ENCODE results near the gene OR8B2. TPM values are rescaled to one million over a fixed set of nuclear protein-coding genes. Genes with fewer than 3 reads are reported as not detected.
"Not testable (repeated sequence)": the region's sequence is repeated elsewhere in the genome, so short reads cannot be mapped to it uniquely, and the experiment has no call there.

Gene OR8B2
- polyA plus RNA-seq, 2 of the 4 experiments (the other 2 are of a cell fraction), result not detected

DNA sequence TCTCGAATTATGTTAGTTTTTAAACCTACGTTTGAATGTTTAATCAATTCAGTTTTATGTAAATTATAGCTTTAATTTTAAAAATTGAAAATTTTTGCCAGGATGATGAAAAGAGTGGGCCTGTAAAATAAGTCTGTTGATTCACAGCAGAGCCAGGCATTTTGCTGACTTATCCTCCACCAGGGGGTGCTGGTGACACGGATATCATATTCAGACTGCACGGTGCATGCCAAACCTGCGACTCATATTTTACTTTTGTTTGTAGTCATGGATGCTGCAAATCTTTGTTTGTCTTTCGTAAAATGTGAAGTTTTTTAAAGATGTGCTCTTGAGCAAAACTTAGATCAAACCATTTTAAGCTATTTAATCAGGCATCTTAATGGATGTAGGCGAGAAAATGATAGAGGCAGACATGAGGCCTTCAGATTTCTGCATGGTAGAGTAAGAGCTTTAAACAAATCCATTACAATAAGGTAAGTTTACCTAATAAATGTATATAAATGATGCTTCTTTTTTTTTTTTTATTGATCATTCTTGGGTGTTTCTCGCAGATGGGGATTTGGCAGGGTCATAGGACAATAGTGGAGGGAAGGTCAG lies 18.1 kb upstream of the OR8B2 start:
- no peak overlapping the region for H3K4me2 ChIP-seq
- FAIRE-seq, result no peak
- CTCF ChIA-PET, result interaction anchor here (0.7 to 1.9 kb wide), 15 partner anchors 9 to 464 kb away, joined by 3 to 19 read pairs (median 4); partner anchors contain the start of gene TBRG1
- ATAC-seq, result peak; percentile 85 to 95
- TF ChIP-seq, protein P1, sequence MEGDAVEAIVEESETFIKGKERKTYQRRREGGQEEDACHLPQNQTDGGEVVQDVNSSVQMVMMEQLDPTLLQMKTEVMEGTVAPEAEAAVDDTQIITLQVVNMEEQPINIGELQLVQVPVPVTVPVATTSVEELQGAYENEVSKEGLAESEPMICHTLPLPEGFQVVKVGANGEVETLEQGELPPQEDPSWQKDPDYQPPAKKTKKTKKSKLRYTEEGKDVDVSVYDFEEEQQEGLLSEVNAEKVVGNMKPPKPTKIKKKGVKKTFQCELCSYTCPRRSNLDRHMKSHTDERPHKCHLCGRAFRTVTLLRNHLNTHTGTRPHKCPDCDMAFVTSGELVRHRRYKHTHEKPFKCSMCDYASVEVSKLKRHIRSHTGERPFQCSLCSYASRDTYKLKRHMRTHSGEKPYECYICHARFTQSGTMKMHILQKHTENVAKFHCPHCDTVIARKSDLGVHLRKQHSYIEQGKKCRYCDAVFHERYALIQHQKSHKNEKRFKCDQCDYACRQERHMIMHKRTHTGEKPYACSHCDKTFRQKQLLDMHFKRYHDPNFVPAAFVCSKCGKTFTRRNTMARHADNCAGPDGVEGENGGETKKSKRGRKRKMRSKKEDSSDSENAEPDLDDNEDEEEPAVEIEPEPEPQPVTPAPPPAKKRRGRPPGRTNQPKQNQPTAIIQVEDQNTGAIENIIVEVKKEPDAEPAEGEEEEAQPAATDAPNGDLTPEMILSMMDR (IDR thresholded peaks at IDR 0.05), result peak; percentile 63
- TF ChIP-seq RAD21 (conservative IDR thresholded peaks at IDR 0.05 in 1 of 2, IDR thresholded peaks at IDR 0.05 in 1 of 2) (peak; percentile 48 to 62; a peak in 4 of 5 replicates), SMC3 (IDR thresholded peaks at IDR 0.05) (peak; percentile 31; the same call in 2 of the 3 replicates), TP53 (CRISPR knock-in tag; IDR thresholded peaks at IDR 0.05) (no peak), FOSL2 (IDR thresholded peaks at IDR 0.05) (no peak), FOSL2 (CRISPR knock-in tag; IDR thresholded peaks at IDR 0.05) (peak; percentile 61), ZSCAN20 (CRISPR knock-in tag; IDR thresholded peaks at IDR 0.05) (no peak), CHD2 (IDR thresholded peaks at IDR 0.05; ENCODE audit: low read length, partially characterized antibody) (no peak)
- no peaks in the 10 kb centered on the region for H3K4me1 ChIP-seq
- no peak overlapping the region for H3K27ac ChIP-seq
- H3K9me3 ChIP-seq, result no peaks in the 10 kb centered on the region
- whole genome bisulfite sequencing (ENCODE audit: missing lambda C conversion rate), result 19% methylated on average over 8 of the region's 8 CpGs
- POLR2A ChIA-PET, result no interaction called here
- DNase-seq (ENCODE audit: low read depth in 1 of 2, low spot score in 1 of 2), result peak; percentile 18 to 70
- H3K4me3 ChIP-seq, result no peak overlapping the region

DNA sequence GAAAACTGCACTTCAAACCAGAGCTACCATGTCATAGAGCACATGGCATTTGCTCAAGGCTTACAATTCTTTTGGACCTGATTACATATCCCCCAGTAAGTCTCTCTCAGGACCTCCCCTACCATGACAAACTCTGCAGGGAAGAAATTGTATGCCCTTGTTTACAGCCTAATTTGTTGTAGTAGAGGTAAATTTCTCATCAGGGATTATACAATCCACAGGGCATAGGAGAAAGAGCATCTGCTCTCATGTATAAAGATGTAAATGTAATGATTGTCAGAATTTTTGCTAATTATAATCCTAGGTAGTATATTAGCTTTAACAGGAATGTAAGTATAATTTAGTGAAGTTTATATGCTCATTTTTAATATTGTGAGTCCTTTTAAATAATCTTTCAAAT lies 14.6 kb upstream of the OR8B2 start, which contains the start of gene OR8B3:
Gene OR8B3 (minus strand): TSS at position 101 of the 400 bp plus-strand sequence. CDS start 1,673 bp downstream, outside the sequence.
- TF ChIP-seq, protein P2, sequence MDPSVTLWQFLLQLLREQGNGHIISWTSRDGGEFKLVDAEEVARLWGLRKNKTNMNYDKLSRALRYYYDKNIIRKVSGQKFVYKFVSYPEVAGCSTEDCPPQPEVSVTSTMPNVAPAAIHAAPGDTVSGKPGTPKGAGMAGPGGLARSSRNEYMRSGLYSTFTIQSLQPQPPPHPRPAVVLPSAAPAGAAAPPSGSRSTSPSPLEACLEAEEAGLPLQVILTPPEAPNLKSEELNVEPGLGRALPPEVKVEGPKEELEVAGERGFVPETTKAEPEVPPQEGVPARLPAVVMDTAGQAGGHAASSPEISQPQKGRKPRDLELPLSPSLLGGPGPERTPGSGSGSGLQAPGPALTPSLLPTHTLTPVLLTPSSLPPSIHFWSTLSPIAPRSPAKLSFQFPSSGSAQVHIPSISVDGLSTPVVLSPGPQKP (IDR thresholded peaks at IDR 0.05; ENCODE audit: low read depth, low read length), result no peak
- TF ChIP-seq RFX5 (IDR thresholded peaks at IDR 0.05) (no peak), FOSL2 (IDR thresholded peaks at IDR 0.05) (no peak), FOSL2 (CRISPR knock-in tag; IDR thresholded peaks at IDR 0.05) (no peak), ZSCAN20 (CRISPR knock-in tag; IDR thresholded peaks at IDR 0.05) (no peak), NR3C1 (IDR thresholded peaks at IDR 0.05) (no peak), HOXB13 (CRISPR knock-in tag; IDR thresholded peaks at IDR 0.05; ENCODE audit: low read depth) (no peak), EHMT2 (IDR thresholded peaks at IDR 0.05; ENCODE audit: low read depth) (no peak), CEBPB (IDR thresholded peaks at IDR 0.05) (no peak), HOXB5 (CRISPR knock-in tag; IDR thresholded peaks at IDR 0.05) (no peak)
- TF ChIP-seq, protein P3, sequence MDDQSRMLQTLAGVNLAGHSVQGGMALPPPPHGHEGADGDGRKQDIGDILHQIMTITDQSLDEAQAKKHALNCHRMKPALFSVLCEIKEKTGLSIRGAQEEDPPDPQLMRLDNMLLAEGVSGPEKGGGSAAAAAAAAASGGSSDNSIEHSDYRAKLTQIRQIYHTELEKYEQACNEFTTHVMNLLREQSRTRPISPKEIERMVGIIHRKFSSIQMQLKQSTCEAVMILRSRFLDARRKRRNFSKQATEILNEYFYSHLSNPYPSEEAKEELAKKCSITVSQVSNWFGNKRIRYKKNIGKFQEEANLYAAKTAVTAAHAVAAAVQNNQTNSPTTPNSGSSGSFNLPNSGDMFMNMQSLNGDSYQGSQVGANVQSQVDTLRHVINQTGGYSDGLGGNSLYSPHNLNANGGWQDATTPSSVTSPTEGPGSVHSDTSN (IDR thresholded peaks at IDR 0.05), result no peak
- TF ChIP-seq, protein P4, sequence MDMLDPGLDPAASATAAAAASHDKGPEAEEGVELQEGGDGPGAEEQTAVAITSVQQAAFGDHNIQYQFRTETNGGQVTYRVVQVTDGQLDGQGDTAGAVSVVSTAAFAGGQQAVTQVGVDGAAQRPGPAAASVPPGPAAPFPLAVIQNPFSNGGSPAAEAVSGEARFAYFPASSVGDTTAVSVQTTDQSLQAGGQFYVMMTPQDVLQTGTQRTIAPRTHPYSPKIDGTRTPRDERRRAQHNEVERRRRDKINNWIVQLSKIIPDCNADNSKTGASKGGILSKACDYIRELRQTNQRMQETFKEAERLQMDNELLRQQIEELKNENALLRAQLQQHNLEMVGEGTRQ (IDR thresholded peaks at IDR 0.05), result no peak
- FAIRE-seq (no peak), DNase-seq (ENCODE audit: low read depth in 1 of 2, low spot score in 1 of 2) (no peak), ATAC-seq (no peak)
- Histone ChIP-seq H3K27ac (no peak within 1 kb of the TSS), H3K9me3 (no peaks in the 10 kb centered on the region), H3K4me2 (no peak within 1 kb of the TSS), H3K4me1 (no peaks in the 10 kb centered on the region), H3K4me3 (no peak within 1 kb of the TSS)
- ChIA-PET CTCF (no interaction called here), POLR2A (no interaction called here)

DNA sequence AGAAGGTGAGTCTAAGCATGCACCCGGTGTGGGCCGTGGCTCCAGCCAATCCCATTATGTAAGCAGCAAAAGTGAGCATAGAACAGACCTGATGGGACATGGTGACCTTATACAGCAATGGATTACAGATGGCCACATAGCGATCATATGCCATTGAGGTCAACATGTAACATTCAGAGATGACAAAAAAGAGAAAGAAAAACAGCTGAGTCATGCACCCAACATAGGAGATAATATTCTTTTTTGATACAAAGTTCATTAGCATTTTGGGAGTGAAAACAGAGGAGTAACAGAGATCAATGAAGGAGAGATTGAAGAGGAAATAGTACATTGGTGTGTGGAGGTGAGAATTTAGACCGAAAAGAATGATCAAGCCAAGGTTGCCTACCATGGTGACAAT lies 12.5 kb upstream of the OR8B2 start:
- H3K9me3 ChIP-seq; DNase-seq (ENCODE audit: low read depth in 1 of 2, low spot score in 1 of 2); ATAC-seq; H3K4me1 ChIP-seq; H3K27ac ChIP-seq; H3K4me2 ChIP-seq; CTCF ChIA-PET; H3K4me3 ChIP-seq; FAIRE-seq; POLR2A ChIA-PET: not testable (repeated sequence)
- TF ChIP-seq NFE2L2 (conservative IDR thresholded peaks at IDR 0.05; ENCODE audit: low read length), result peak; percentile 47; the same call in 1 of the 2 replicates
- WGBS (ENCODE audit: missing lambda C conversion rate), result 50% methylated on average over 2 of the region's 4 CpGs

Measured in A549 (cell line).